Stimulated activated CD4-positive, alpha-beta T cell treated with anti-CD3 and anti-CD28 coated beads, Interleukin-4, amount 100 ng/mL, for 4 hours (primary cell): ENCODE measurements around the gene BRD7.

Source experiments
- DNase-seq, 2 experiments: peaks; one replicate each; pipeline ENCODE4 v3.0.0-alpha.2; 2020

BRD7 gene

DNA sequence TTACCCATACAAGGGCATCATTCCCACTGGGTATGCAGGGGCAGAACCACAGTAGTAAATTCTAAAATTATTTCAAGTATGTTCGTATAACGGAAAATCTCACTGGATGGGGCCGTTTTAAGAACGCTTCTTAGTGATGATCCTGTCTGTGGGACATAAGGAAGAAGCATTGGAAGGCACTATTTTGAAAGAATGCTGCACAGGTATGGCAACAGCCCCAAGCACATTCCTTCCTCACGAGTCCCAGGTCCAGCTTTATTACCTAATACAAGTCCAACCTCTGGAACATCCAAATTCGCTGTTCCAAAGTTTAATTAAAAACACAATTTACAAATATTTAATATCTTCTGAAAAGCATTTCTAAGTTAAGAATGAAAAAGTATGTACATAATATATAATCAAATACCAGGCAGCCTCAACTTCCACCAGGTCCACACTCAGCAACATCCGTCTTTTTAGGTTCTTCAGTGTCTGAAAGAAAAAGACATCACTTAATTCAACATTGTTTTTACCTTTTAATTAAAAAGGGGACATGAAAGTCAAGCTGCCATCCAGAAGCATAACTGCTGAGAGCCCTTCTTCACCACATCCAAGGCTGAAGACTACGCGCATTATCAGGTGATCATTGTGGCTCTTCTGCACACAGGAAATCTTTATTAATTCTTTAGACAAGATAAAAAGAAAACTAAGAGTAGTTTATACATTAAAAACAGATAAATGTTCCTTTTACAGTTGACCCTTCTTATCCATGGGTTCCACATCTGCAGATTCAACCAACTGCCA, 49.8 kb downstream of the BRD7 start:
- DNase-seq, result no peak

DNA sequence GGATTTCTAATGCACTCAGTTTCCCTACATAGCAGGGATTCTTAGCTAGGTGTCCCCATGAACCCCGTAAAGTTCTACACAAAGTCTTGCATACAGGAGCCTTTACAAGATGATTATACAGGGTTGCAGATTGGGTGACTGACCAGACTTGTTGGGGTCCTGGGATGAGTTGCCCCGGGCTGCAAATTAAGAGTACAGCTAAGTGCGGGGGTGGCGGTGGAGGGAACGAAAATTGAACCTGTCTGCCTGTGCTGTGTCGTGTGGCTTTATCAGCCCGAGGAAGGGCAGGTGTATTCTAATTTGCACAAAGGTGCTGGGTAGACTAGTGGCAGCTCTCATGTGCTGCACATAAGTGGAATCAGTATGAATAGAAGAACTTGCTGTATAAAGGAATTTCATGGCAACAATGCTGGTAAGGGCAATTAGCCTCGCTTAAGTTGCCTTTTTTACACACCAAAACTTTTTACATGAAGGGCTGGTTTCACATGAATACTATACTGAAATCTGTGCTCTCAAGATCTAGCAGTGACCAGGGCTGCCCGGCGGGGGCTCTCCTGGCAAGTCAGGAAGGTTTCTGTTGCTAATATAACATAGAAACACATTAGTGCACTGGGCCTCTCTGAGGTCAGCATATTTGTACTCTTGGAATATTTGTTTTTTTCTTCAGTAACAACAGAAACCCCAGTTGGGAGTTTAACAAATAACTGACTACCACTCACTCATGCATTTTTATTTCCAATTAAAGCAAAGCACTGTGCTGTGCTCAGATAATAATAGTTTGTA, 51.7 kb downstream of the BRD7 start:
- DNase-seq, result no peak

- no peak for DNase-seq
Observed at GRCh38 chr16:50316102-50316847, 52.5 kb downstream of the BRD7 start.

- DNase-seq, result no peak
Observed at GRCh38 chr16:50315346-50315997, 53.3 kb downstream of the BRD7 start.

- DNase-seq, result no peak
Observed at GRCh38 chr16:50314665-50315064, 54.1 kb downstream of the BRD7 start.

DNA sequence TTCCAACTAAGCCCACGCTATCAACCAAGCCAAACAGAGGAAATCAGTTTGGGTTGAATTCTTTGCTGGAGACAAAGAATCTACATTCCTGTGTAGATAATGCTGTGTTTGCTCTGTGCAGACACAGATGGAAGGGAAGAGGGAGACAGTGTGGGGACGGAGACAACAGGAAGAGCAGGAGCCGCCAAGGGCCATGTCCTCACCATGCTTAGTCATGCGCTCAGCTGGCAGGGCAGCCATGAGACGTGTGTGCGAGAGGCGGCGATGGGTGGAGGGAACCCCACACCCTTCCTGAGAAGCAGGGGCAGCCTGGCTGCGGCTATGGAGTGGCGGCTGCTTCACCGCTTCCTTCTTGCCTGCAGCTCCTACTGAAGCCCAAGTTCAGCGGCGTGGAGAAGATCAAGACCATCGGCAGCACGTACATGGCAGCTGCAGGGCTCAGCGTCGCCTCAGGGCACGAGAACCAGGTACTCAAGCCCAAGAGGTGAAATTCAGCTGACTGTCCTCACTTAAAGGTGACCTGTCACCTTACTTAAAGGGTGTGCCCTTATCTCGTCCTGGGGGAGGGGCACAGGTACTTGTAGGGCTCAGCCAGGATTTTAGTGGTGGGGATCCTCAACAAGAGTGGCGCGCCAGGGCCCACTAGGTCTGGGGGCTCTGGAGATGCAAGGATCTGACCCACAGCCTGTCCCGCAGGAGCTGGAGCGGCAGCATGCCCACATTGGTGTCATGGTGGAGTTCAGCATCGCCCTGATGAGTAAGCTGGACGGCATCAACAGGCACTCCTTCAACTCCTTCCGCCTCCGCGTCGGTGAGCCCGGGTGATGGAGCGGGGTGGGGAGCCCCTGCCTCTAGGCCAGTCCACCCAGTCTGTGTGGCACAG, 55.0 kb downstream of the BRD7 start:
- DNase-seq, result peak; percentile 30 to 46

- no peak for DNase-seq
Observed at GRCh38 chr16:50311891-50312501, 56.8 kb downstream of the BRD7 start.

GRCh38 chr16:50311134-50311528, 57.7 kb downstream of the BRD7 start:
- no peak for DNase-seq

DNA sequence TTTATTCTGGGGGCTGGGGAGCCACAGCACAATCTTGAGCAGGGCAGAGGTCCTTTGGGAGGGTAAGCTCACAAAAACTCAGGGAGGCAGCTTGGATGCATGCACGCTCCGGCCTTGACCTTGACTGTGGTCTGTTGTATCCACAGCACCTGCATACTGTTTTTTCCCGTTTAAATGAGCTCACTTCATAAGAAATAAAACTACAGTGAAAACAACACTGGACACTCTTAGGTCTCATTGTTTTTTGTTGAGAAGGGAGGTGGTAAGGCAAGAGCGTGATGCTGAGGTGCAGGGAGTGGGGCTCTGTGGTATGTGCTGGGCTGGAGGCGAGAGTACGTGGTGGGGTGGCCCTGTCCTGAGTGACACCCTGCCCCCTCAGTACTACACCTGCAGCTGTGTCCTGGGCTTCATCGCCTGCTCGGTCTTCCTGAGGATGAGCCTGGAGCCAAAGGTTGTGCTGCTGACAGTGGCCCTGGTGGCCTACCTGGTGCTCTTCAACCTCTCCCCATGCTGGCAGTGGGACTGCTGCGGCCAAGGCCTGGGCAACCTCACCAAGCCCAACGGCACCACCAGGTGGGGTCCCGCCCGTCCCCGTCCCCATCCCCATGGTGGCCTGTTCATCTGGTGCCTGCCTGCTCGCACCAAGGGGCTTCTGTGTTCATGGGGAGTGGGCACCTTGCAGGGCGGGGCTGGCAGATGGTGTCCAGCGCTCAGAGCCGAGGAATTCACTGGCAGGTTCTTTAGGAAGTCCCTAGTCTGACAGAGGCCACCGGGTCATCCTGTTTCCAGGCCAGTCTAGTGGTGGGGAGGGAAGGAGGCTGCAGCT, 58.3 kb downstream of the BRD7 start:
- no peak for DNase-seq

DNA sequence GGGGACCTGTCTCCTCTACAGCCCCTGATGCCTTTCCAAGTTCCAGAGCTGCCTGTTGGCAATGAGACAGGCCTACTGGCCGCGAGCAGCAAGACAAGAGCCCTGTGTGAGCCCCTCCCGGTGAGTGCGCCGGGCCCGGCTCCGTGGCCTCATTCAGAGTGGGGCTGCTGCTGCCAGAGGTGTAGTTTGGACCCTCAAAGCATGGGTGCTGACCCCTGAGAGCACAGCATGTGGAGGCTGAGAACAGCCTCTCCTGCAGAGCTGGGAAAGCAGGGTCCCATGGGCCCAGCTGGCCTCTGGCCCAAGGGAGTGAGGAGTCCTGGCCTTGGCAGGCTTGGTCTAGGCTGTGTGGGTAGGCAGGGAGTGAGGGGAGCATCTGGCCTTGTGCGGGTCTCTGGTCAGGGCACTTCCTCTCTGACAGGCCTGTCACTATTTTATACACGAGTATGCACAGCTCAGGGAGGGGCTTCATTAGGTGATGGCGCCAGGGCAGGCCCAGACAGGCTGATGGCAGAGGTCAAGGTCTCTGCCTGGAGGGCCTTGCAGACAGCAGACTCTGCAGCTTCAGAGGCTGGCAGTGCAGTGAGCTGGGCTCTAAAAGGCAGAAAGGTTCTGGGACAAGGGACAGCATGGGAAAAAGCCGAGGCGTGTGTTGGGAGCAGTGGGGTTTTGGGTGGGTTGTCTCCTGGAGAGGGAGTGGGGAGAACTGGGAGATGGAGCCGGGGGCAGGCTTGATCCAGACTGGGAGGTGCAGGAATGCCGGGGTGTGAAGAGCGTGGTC, 59.1 kb downstream of the BRD7 start:
- no peak for DNase-seq

DNA sequence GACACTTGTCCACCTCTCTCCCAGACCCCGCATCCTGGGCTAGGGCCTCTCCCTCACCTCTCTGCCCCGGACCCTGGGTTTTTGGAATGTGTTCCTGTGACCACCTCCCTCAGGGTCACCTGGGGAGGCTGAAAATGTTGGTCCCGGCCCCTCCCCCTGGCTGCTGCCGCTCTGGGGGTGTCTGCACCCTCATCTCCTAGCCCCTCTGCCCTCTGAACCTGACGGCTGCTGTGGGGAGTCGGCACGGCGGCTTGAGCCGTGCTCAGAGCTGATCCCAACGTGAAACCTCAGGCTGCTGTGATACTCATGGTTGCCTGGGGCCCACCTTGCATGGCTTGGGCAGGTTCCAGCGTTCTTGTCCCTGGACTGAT, 59.6 kb downstream of the BRD7 start:
- DNase-seq, result no peak

- DNase-seq, result no peak
Observed at GRCh38 chr16:50308237-50308965, 60.4 kb downstream of the BRD7 start.

- DNase-seq, result no peak
Observed at GRCh38 chr16:50306287-50306686, 62.5 kb downstream of the BRD7 start.

- no peak for DNase-seq
Observed at GRCh38 chr16:50305441-50306061, 63.2 kb downstream of the BRD7 start.

GRCh38 chr16:50304467-50305440, 64.0 kb downstream of the BRD7 start:
- no peak for DNase-seq

DNA sequence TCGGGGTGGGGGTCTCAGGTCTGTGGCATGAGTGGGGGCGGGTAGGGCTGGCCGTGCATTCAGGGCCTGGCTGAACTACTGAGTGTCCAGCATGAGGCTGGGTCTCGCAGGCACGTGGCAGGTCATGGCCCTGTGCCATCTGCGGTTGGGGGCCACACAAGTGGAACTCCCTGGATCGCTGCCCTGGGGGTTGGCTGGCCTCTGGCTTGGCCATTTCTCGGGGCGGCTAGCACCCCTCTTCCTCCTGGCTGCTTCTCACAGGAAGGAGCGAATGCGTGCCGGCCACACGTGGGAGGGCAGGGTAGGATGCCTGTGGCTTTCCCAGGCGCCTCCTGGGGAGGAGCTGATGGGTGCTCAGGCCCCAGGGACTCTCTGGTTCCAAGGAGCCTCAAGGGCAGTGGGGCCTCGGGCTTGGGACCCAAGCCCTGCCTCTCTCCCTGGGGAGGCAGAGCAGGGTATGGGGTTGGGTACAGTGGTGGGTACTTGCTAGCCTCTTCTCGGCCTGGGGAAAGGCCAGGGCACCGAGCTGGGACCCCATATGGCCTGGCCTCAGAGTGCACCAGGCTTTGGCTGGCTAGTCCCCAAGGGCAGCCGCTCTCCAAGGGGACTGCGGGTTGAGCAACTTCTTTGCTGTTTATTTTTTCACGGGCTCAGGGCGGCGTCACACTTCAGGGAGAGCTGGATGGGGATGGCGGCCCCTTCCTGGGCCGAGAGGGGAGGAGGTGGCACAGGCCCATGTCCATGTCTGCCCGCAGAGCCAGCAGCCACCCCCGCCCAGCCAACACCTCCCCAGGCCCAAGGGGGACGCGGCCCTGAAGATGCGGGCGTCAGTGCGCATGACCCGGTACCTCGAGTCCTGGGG, 65.0 kb downstream of the BRD7 start:
- DNase-seq, result no peak
